ENCODE results near the gene H3-3A. TPM values are rescaled to one million over a fixed set of nuclear protein-coding genes. Genes with fewer than 3 reads are reported as not detected.

H3-3A gene
- total and polyA plus RNA-seq, 11 donors, result 241 to 471 (median 305) TPM

- ATAC-seq (no peak), DNase-seq (no peak)
- H3K9me3 ChIP-seq, result no peaks in the 10 kb centered on the region
- H3K4me3 ChIP-seq, result no peak overlapping the region
- TF ChIP-seq CTCF (IDR thresholded peaks at IDR 0.05) (no peak), POLR2A (IDR thresholded peaks at IDR 0.05) (no peak)
- intact Hi-C loops (cut with DNase I), result loop anchor here in 6 of 10 donors (2.0 to 10.0 kb wide), 4 partner anchors 58 to 137 kb away; partner anchors contain the start of gene ACBD3 (in 2 of the 6)
- 93 to 100% (median 98%) methylated on average over 1 of the region's 1 CpG for WGBS, 4 donors
- peak overlapping the region in 6 of 12 donors; percentile 98 to 100 (median 100) for H3K27ac ChIP-seq
- peaks cover 0 to 27% (median 9%) of the 10 kb centered on the region in 9 donors for H3K36me3 ChIP-seq
- H3K4me1 ChIP-seq, result peaks cover 6 to 27% (median 19%) of the 10 kb centered on the region in 12 donors
- no peaks in the 10 kb centered on the region for H3K27me3 ChIP-seq
These were observed 2.1 kb upstream of the H3-3A start for GRCh38 chr1:226060427-226060826.

GRCh38 chr1:226061068-226061840 is 1.3 kb upstream of the H3-3A start:
- intact Hi-C loops (cut with DNase I), result loop anchor here in 6 of 10 donors (2.0 to 10.0 kb wide), 4 partner anchors 58 to 136 kb away; partner anchors contain the start of gene ACBD3 (in 2 of the 6)

GRCh38 chr1:226061841-226062557 is 517 bp upstream of the H3-3A start:
- peak; percentile 12 to 83 (median 59) for ATAC-seq
- DNase-seq, result peak; percentile 85 to 92 (median 89)
- Histone ChIP-seq H3K9me3 (no peaks in the 10 kb centered on the region), H3K27me3 (no peaks in the 10 kb centered on the region), H3K27ac (peak overlapping the region; percentile 95 to 100 (median 99)), H3K36me3 (peaks cover 0 to 34% (median 25%) of the 10 kb centered on the region in 9 donors), H3K4me3 (peak overlapping the region; percentile 66 to 93 (median 86)), H3K4me1 (peaks cover 6 to 42% (median 35%) of the 10 kb centered on the region in 12 donors)
- intact Hi-C loops (cut with DNase I), result loop anchor here (1.0 to 10.0 kb wide), 10 partner anchors 48 to 135 kb away; partner anchors contain the start of genes SDE2 (in 5 of the 10) and ACBD3 (in 2 of the 10)
- WGBS, 4 donors, result 0% methylated on average over 10 to 100 of the region's 100 CpGs
- TF ChIP-seq POLR2A (IDR thresholded peaks at IDR 0.05) (peak in 1 of 2 donors; percentile 74), CTCF (IDR thresholded peaks at IDR 0.05) (no peak)

More at GRCh38 chr1:226061068-226061840, 1.3 kb upstream of the H3-3A start:
- Histone ChIP-seq H3K27me3 (no peaks in the 10 kb centered on the region), H3K4me1 (peaks cover 6 to 35% (median 27%) of the 10 kb centered on the region in 12 donors), H3K4me3 (peak overlapping the region; percentile 66 to 93 (median 86)), H3K36me3 (peaks cover 0 to 29% (median 18%) of the 10 kb centered on the region in 9 donors), H3K27ac (peak overlapping the region; percentile 95 to 100 (median 99)), H3K9me3 (no peaks in the 10 kb centered on the region)
- TF ChIP-seq POLR2A (IDR thresholded peaks at IDR 0.05) (no peak), CTCF (IDR thresholded peaks at IDR 0.05) (no peak)
- no peak for ATAC-seq
- no peak for DNase-seq
- WGBS, 4 donors, result 8 to 9% (median 8%) methylated on average over 20 to 21 of the region's 21 CpGs
